ENCODE data around the gene KCNJ10. TPM values are rescaled to one million over a fixed set of nuclear protein-coding genes. Genes with fewer than 3 reads are reported as not detected.

Gene KCNJ10
- total RNA-seq, 1 donor from 2014 or later = not detected

GRCh38 chr1:160096274-160097116 lies 26.5 kb upstream of the KCNJ10 start:
- peaks cover 41% of the 10 kb centered on the region for H3K4me1 Mint-ChIP-seq (ENCODE audit: low read depth)
- DNase-seq (ENCODE audit: low spot score) = no peak
- H3K27ac Mint-ChIP-seq = no peak overlapping the region
- intact Hi-C loops (cut with micrococcal nuclease) = loop anchor here (5.0 kb wide), 1 partner anchor 1301 kb away; no protein-coding TSS in a partner anchor
- H3K36me3 Mint-ChIP-seq (ENCODE audit: low read depth) = peaks cover 2% of the 10 kb centered on the region
- no peaks in the 10 kb centered on the region for H3K9me3 Mint-ChIP-seq
- no peaks in the 10 kb centered on the region for H3K27me3 Mint-ChIP-seq (ENCODE audit: insufficient read depth)
- H3K4me3 Mint-ChIP-seq = peak overlapping the region; percentile 89

DNA sequence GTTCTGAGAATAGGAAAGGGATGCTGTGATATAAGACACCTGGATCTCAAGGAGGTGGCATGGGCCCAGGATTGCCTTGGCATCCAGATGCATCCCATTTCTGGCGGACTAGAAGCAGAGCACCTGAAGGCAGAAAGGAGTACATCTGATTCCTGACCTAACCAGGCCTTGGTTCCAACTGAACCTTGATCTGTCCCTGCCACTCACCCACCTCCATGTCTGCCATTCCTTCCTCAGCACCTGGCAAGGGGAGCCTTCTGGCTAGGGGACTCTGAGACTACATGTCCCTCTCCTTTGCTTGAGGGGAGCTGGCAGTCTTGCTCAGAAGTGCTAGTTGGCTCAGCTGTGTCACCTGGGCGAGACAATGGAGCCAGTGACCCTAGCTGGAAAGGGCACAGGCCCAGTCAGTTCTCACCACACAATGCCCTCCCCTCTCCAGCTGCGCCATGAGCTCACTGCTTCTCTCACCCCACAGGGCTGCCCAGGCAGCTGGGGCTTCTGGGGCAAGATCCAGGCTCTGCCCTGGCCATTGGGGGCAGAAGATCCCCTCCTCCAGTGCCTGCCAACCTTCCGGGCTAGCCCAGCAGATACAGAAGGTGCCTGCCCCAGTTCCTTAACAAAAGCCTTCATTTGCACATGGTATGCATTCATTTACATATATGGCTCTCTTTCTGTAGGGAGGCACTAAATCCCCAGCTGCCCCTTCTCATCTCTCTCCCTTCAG lies 25.6 kb upstream of the KCNJ10 start:
- no peak for DNase-seq (ENCODE audit: low spot score)
- Mint-ChIP-seq H3K9me3 (no peaks in the 10 kb centered on the region), H3K36me3 (ENCODE audit: low read depth) (peaks cover 2% of the 10 kb centered on the region), H3K27ac (no peak overlapping the region), H3K4me1 (ENCODE audit: low read depth) (peaks cover 32% of the 10 kb centered on the region), H3K27me3 (ENCODE audit: insufficient read depth) (no peaks in the 10 kb centered on the region), H3K4me3 (peak overlapping the region; percentile 69)
- intact Hi-C loops (cut with micrococcal nuclease) = loop anchor here (5.0 kb wide), 1 partner anchor 1302 kb away; no protein-coding TSS in a partner anchor

DNA sequence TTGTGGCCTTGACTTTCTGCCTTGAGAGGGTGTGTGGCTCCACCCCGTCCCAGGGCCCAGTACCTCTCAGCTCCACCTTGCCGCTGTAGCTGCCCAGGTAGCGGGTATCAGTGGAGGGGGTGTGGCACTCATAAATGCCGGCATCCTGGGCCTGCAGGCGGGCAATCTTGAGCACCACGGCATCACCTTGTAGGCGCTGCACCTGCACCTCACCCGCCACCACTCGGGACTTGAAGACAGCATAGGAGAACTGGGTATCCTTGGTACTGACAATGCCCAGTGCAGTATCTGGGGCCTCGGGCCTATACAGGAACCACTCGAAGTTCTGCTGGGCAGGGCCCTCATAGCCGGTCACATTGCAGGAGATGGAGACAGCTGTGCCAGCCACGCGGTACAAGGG lies 24.8 kb upstream of the KCNJ10 start:
- Mint-ChIP-seq H3K36me3 (ENCODE audit: low read depth) (peaks cover 2% of the 10 kb centered on the region), H3K27ac (no peak overlapping the region), H3K9me3 (no peaks in the 10 kb centered on the region), H3K4me1 (ENCODE audit: low read depth) (peaks cover 31% of the 10 kb centered on the region), H3K27me3 (ENCODE audit: insufficient read depth) (no peaks in the 10 kb centered on the region), H3K4me3 (no peak overlapping the region)
- no peak for DNase-seq (ENCODE audit: low spot score)
- intact Hi-C loops (cut with micrococcal nuclease) = loop anchor here (5.0 kb wide), 1 partner anchor 1302 kb away; no protein-coding TSS in a partner anchor

- intact Hi-C loops (cut with micrococcal nuclease) = no loop called here
- no peaks in the 10 kb centered on the region for H3K27me3 Mint-ChIP-seq (ENCODE audit: insufficient read depth)
- DNase-seq (ENCODE audit: low spot score) = no peak
Observed at GRCh38 chr1:160094291-160094625, 24.3 kb upstream of the KCNJ10 start.

GRCh38 chr1:160093624-160094290 lies 23.8 kb upstream of the KCNJ10 start:
- Mint-ChIP-seq H3K4me3 (no peak overlapping the region), H3K4me1 (ENCODE audit: low read depth) (peaks cover 24% of the 10 kb centered on the region), H3K36me3 (ENCODE audit: low read depth) (peaks cover 2% of the 10 kb centered on the region), H3K27ac (no peak overlapping the region), H3K27me3 (ENCODE audit: insufficient read depth) (no peaks in the 10 kb centered on the region), H3K9me3 (no peaks in the 10 kb centered on the region)
- no peak for DNase-seq (ENCODE audit: low spot score)
- intact Hi-C loops (cut with micrococcal nuclease) = no loop called here

More at GRCh38 chr1:160094291-160094625, 24.3 kb upstream of the KCNJ10 start:
- no peaks in the 10 kb centered on the region for H3K9me3 Mint-ChIP-seq
- H3K36me3 Mint-ChIP-seq (ENCODE audit: low read depth) = peaks cover 2% of the 10 kb centered on the region
- H3K4me3 Mint-ChIP-seq = no peak overlapping the region
- peaks cover 26% of the 10 kb centered on the region for H3K4me1 Mint-ChIP-seq (ENCODE audit: low read depth)
- H3K27ac Mint-ChIP-seq = no peak overlapping the region

- intact Hi-C loops (cut with micrococcal nuclease) = no loop called here
- no peak overlapping the region for H3K27ac Mint-ChIP-seq
Observed at GRCh38 chr1:160093069-160093395, 23.1 kb upstream of the KCNJ10 start.

DNA sequence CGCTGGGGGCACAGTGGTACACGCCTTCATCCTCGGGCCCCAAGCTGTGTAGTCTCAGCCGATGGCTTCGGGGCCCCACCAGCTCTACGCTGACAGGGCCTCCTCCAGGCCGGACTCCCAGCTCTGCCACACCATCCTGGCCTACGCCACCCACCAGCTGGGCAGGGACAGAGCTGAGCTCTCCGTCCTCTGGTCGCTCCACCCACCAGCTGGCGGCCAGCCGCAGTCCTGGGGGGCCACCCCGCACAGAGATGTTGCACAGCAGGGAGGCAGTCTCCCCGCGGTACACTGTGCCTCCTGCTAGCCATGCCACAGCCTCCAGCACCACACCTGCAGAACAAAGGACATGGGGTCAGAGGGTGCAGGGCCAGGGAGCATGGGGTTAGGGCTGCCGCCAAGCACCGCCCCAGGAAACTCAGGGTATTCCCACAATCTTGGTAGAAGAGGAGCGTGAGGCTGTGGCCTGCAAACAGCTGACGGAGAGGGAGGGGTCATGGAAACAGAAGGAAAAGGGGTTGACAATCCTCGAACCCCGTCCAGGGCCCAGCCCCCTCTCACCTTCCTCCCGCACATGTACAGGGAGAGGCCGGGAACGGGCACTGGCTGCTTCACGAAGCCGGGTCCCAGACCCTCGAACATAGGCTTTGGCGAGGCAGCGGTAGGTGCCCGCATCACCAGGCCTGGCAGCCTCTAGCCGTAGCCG lies 22.6 kb upstream of the KCNJ10 start:
- intact Hi-C loops (cut with micrococcal nuclease) = no loop called here
- peaks cover 19% of the 10 kb centered on the region for H3K4me1 Mint-ChIP-seq (ENCODE audit: low read depth)

More at GRCh38 chr1:160093069-160093395, 23.1 kb upstream of the KCNJ10 start:
- H3K27me3 Mint-ChIP-seq (ENCODE audit: insufficient read depth) = no peaks in the 10 kb centered on the region
- peaks cover 24% of the 10 kb centered on the region for H3K4me1 Mint-ChIP-seq (ENCODE audit: low read depth)
- no peak overlapping the region for H3K4me3 Mint-ChIP-seq
- peaks cover 2% of the 10 kb centered on the region for H3K36me3 Mint-ChIP-seq (ENCODE audit: low read depth)
- H3K9me3 Mint-ChIP-seq = no peaks in the 10 kb centered on the region
- DNase-seq (ENCODE audit: low spot score) = no peak

GRCh38 chr1:160091666-160092223 lies 21.8 kb upstream of the KCNJ10 start:
- DNase-seq (ENCODE audit: low spot score) = no peak
- Mint-ChIP-seq H3K4me1 (ENCODE audit: low read depth) (peaks cover 12% of the 10 kb centered on the region), H3K27ac (no peak overlapping the region), H3K9me3 (no peaks in the 10 kb centered on the region), H3K27me3 (ENCODE audit: insufficient read depth) (no peaks in the 10 kb centered on the region), H3K36me3 (ENCODE audit: low read depth) (peaks cover 2% of the 10 kb centered on the region), H3K4me3 (no peak overlapping the region)
- intact Hi-C loops (cut with micrococcal nuclease) = no loop called here

More for the DNA sequence above, 22.6 kb upstream of the KCNJ10 start:
- DNase-seq (ENCODE audit: low spot score) = no peak
- Mint-ChIP-seq H3K27me3 (ENCODE audit: insufficient read depth) (no peaks in the 10 kb centered on the region), H3K4me3 (no peak overlapping the region), H3K36me3 (ENCODE audit: low read depth) (peaks cover 2% of the 10 kb centered on the region), H3K9me3 (no peaks in the 10 kb centered on the region), H3K27ac (no peak overlapping the region)

GRCh38 chr1:160090760-160091159 lies 20.8 kb upstream of the KCNJ10 start:
- no peak overlapping the region for H3K27ac Mint-ChIP-seq
- no peaks in the 10 kb centered on the region for H3K27me3 Mint-ChIP-seq (ENCODE audit: insufficient read depth)

DNA sequence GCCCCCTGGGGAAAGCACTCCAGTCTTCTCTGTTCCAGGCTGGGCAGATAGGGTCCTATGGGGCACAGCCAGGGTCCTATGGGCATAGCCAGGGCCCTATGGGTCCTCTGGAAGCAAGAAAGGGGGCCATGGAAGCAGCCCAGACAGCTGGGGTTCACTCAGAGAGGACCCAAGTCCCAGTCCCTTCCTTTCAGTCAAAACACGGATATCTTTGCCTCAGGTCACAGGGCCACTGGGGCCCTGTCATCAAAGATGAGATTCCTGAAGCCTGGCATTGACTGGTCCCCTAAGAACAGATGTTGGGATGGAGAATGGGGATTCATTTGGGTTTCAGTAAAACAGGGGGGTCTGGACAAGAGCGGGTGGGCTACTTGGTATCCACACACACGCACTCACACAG lies 19.9 kb upstream of the KCNJ10 start:
- DNase-seq (ENCODE audit: low spot score) = no peak
- no peaks in the 10 kb centered on the region for H3K27me3 Mint-ChIP-seq (ENCODE audit: insufficient read depth)
- H3K36me3 Mint-ChIP-seq (ENCODE audit: low read depth) = peaks cover 2% of the 10 kb centered on the region
- no peak overlapping the region for H3K4me3 Mint-ChIP-seq
- no peak overlapping the region for H3K27ac Mint-ChIP-seq
- H3K9me3 Mint-ChIP-seq = no peaks in the 10 kb centered on the region
- intact Hi-C loops (cut with micrococcal nuclease) = no loop called here
- H3K4me1 Mint-ChIP-seq (ENCODE audit: low read depth) = peaks cover 7% of the 10 kb centered on the region

More at GRCh38 chr1:160090760-160091159, 20.8 kb upstream of the KCNJ10 start:
- intact Hi-C loops (cut with micrococcal nuclease) = no loop called here
- no peak for DNase-seq (ENCODE audit: low spot score)
- Mint-ChIP-seq H3K4me1 (ENCODE audit: low read depth) (peaks cover 4% of the 10 kb centered on the region), H3K36me3 (ENCODE audit: low read depth) (peaks cover 2% of the 10 kb centered on the region), H3K9me3 (no peaks in the 10 kb centered on the region), H3K4me3 (no peak overlapping the region)

DNA sequence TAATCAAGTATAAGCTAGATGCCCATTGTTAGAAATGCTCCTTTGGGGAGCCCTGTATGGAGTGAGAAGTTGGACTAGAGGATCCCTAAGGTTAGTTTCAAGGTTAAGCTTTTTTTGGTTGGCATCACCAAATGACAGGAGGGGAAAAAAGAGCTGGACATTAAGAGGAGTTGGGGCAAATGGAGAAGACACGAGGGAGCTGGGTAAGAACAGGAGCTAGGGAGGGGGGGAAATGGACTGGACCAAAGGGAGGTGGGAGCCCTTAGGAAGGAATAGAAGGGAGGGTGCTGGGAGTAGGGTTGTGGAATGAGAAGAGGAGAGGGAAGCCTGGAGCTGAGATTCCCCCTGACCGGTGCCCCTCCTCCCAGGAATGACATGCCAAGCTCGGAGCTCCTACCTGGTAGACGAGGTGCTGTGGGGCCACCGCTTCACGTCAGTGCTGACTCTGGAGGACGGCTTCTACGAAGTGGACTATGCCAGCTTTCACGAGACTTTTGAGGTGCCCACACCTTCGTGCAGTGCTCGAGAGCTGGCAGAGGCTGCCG lies 17.2 kb upstream of the KCNJ10 start:
- intact Hi-C loops (cut with micrococcal nuclease) = no loop called here
- H3K4me1 Mint-ChIP-seq (ENCODE audit: low read depth) = peaks cover 12% of the 10 kb centered on the region
- H3K4me3 Mint-ChIP-seq = no peak overlapping the region
- DNase-seq (ENCODE audit: low spot score) = no peak
- no peaks in the 10 kb centered on the region for H3K9me3 Mint-ChIP-seq
- H3K36me3 Mint-ChIP-seq (ENCODE audit: low read depth) = peaks cover 2% of the 10 kb centered on the region
- peaks cover 16% of the 10 kb centered on the region for H3K27me3 Mint-ChIP-seq (ENCODE audit: insufficient read depth)
- no peak overlapping the region for H3K27ac Mint-ChIP-seq

DNA sequence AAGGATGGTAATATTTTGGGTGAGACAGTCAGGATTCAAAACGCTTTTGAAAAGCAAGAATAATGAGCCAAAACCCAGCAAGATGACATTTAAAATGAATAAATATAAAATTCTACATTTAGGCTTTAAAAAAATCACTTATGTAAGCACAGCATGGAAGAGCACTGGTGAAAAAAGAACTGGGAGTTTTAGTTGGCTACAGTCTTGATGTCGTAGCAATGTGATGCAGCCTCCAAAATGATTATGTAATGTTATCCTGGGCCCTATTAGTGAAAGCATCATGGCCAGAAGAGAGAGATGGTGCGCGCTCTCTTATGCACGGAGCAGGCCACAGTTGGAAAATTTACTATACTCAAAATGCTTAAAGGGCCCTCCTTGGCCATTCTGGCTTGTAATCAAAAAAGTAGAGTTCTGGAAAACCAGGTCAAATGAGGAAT lies 16.5 kb upstream of the KCNJ10 start:
- Mint-ChIP-seq H3K27me3 (ENCODE audit: insufficient read depth) (peaks cover 20% of the 10 kb centered on the region), H3K36me3 (ENCODE audit: low read depth) (no peaks in the 10 kb centered on the region), H3K4me1 (ENCODE audit: low read depth) (peaks cover 12% of the 10 kb centered on the region), H3K4me3 (no peak overlapping the region), H3K27ac (no peak overlapping the region), H3K9me3 (no peaks in the 10 kb centered on the region)
- intact Hi-C loops (cut with micrococcal nuclease) = no loop called here
- DNase-seq (ENCODE audit: low spot score) = no peak

Measured in activated T-helper 1 cell treated with anti-CD3 and anti-CD28 coated beads, Interleukin-12 subunit alpha, Interleukin-12 subunit beta, Interleukin-2, Interleukin-4 antibody, amounts not matched to agents 30 ng/mL and 10 ng/mL and 1 ng/mL, durations not matched to agents 14 hours and 24 hours and 36 hours (primary cell).